GM11168 (cell line): ENCODE data around the gene SLC22A14.

ENCODE experiments used
- in situ Hi-C: fragments of 300-500 bp; cut with MboI; formaldehyde crosslinking; loops from one replicate; pipeline ENCODE4 v1.12.0; 2022; ENCODE audit warnings: low sequenced_read_pairs; ENCODE audit not compliant: unreplicated experiment

The SLC22A14 gene

GRCh38 chr3:38334142-38335055 lies 52.3 kb downstream of the SLC22A14 start:
- in situ Hi-C loops, result no loop called here

GRCh38 chr3:38335263-38335662 lies 53.2 kb downstream of the SLC22A14 start:
- in situ Hi-C loops, result no loop called here

- in situ Hi-C loops, result no loop called here
These were observed 55.6 kb downstream of the SLC22A14 start for GRCh38 chr3:38337703-38338102.

GRCh38 chr3:38343797-38344594 lies 61.9 kb downstream of the SLC22A14 start:
- in situ Hi-C loops, result no loop called here

GRCh38 chr3:38345879-38346586 lies 63.9 kb downstream of the SLC22A14 start:
- in situ Hi-C loops, result loop anchor here (5.0 kb wide), 1 partner anchor 136 kb away; no protein-coding TSS in a partner anchor

- in situ Hi-C loops, result loop anchor here (5.0 kb wide), 1 partner anchor 136 kb away; no protein-coding TSS in a partner anchor
These were observed 64.7 kb downstream of the SLC22A14 start, which contains the start of gene XYLB for GRCh38 chr3:38346587-38347410. Gene XYLB (plus strand): TSS chr3:38346785. CDS start chr3:38346869, 84 bp downstream.

GRCh38 chr3:38347421-38348200 lies 65.5 kb downstream of the SLC22A14 start:
- in situ Hi-C loops, result loop anchor here (5.0 kb wide), 1 partner anchor 135 kb away; no protein-coding TSS in a partner anchor

- in situ Hi-C loops, result loop anchor here (5.0 kb wide), 1 partner anchor 133 kb away; no protein-coding TSS in a partner anchor
These were observed 66.8 kb downstream of the SLC22A14 start for GRCh38 chr3:38348903-38349302.

- in situ Hi-C loops, result loop anchor here (5.0 kb wide), 1 partner anchor 132 kb away; no protein-coding TSS in a partner anchor
These were observed 67.7 kb downstream of the SLC22A14 start for GRCh38 chr3:38349684-38350359.

GRCh38 chr3:38353151-38353550 lies 71.1 kb downstream of the SLC22A14 start:
- in situ Hi-C loops, result no loop called here

GRCh38 chr3:38354588-38355330 lies 72.7 kb downstream of the SLC22A14 start:
- in situ Hi-C loops, result no loop called here

- in situ Hi-C loops, result no loop called here
These were observed 76.9 kb downstream of the SLC22A14 start for GRCh38 chr3:38359038-38359437.

GRCh38 chr3:38360345-38360744 lies 78.3 kb downstream of the SLC22A14 start:
- in situ Hi-C loops, result no loop called here

GRCh38 chr3:38361496-38361895 lies 79.4 kb downstream of the SLC22A14 start:
- in situ Hi-C loops, result no loop called here

- in situ Hi-C loops, result no loop called here
These were observed 80.7 kb downstream of the SLC22A14 start for GRCh38 chr3:38362825-38363224.

GRCh38 chr3:38364721-38365400 lies 82.8 kb downstream of the SLC22A14 start:
- in situ Hi-C loops, result no loop called here
